Measurements from ENCODE around the gene SMARCD1.

Gene SMARCD1

DNA sequence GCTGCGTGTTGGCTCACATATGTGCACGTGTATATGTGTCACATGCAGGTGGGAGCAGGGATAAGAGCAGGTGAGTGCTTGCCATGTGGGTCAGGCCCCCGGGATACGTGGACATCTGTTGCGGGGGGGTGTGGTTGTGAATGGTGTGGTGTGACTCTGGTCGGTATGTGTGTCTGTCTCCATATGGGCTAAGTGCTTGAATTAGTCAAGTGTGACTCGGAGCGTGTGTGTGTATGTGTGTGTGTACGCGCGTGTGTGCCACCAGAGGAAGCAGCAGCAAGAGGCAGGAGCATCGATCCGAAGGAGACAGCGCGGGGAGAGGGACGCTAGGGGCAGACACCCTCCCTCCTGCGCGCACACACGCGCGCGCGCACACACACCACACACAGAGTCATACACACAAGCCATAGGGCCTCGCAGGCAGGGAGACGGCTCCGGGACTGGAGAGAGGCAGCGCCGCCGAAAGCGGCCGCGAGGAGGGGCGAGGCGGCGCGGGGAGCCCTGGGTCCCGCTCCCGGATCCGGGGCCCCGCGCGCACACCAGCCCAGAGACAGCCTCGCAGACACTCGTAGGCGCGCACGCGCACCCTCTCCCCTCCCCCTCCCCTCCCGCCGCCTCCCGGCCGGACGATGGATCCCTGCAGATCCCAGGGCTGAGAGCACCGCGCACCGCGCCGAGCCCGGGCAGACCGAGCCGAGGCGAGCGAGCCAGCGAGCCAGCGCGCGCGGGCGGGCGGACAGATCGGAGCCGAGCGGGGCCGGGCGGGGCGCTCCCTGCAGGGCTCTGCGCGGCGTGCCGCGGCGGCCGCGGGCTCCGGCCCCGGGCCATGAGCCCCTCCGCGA is 27.9 kb upstream of the SMARCD1 start, which contains the start of gene ASIC1:
ASIC1 (plus strand) TSS at position 597 of the 842 bp plus-strand sequence. CDS start 1,171 bp downstream, outside the sequence.
- peak; percentile 59 for DNase-seq

DNA sequence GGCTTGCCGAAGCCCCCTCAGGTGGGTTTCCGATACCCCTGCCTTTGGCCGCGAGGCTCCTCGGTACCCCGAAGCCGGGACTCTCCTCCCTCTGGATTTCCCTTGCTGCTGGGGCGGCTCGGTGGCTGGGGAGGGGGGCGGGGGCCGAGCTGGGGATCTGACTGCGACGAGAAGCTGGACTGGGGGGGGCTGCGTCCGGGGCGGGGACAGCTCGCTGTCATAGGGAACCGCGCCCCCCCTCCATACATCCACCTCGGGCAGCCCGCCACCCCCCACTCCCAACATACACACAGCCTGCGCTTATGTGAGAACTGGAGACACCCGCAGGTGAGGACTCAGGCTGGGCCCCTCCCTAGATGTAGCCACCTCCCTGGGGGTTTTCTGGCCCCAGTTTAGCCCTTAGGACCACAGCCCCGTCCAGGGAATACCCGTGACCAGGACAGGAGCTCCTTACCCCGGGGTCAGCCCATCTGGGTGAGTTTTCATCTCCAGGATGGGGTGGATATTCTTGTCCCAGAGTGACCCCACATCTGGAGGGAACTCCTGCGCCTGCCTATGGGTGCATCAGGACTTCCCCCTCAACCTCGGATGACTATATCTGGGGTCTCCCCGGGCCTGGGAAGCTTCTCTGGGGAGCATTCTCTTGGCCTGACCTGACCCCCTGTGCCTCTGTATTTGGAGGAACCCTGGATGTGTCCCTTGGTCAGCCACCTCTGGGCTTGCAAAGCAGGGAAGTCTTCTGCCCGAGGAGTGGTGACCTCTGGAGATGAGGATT is 27.1 kb upstream of the SMARCD1 start:
- DNase-seq, result no peak

GRCh38 chr12:50058743-50059312 is 26.3 kb upstream of the SMARCD1 start:
- DNase-seq, result no peak

- DNase-seq, result peak; percentile 56
Measured at GRCh38 chr12:50059440-50060119, 25.6 kb upstream of the SMARCD1 start.

DNA sequence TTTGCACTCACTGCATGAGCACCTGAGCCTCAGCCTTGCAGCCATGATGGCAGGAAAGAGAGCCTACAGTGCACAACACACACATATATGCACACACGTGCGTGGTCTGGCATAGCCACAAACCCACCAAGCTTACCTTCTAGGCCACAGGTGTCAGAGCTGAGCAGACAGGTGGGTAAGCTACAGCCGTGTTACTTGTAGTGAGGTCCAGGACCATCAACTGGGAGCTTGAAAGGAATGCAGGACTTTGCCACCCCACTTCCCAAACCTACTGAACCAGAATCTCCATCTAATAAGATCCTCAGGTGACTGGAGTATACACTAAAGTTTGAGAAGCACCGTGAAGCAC is 25.0 kb upstream of the SMARCD1 start:
- DNase-seq, result no peak

DNA sequence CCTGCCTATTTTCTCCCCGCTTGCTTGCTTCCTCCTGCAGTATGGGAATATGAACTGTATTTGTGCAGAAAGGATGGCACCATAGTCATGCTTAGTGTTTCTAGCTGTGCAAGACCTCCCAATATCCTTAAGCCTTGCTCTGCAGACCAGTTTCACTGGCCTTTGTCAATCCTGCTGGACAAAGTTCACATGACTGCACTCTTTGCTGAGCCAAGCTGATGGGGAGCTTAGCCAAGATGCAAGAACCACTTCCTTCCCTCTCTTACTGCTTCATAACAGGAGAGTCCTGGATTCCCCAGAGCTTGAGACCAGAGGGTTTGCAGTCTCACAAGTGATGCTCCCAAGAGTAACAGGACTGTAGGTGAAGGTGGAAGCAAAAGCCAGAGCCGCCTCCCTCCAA is 24.0 kb upstream of the SMARCD1 start:
- no peak for DNase-seq

- DNase-seq, result no peak
Measured at GRCh38 chr12:50061946-50062686, 23.0 kb upstream of the SMARCD1 start.

- DNase-seq, result no peak
Measured at GRCh38 chr12:50062728-50063460, 22.2 kb upstream of the SMARCD1 start.

DNA sequence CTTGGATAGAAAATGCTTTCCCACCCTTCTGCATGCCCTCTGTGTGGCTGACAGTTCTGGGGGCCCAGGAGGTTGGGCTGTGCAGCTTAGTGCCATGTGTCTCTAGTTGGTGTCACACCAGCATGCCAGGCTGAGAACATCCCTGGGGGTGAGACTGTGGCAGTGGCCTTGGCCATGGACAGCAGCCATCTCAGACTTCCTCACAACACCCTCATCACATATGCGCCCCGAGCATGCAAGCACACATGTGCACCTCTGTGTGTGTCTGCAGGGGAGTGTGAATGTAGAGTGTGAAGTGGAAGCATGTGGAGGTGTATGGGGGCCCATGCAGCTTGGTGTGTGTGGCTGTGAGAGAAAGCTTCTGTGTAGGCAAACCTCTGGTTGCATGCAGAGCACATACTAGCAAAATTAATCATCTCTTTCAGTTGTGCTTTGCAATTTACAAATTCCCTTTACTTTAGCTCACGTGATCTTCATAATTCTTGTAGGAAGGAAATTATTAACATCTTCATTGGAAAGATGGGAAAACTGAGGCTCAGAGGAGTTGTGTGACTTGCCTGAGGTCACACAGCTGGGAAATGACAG is 19.3 kb upstream of the SMARCD1 start:
- DNase-seq, result no peak

DNA sequence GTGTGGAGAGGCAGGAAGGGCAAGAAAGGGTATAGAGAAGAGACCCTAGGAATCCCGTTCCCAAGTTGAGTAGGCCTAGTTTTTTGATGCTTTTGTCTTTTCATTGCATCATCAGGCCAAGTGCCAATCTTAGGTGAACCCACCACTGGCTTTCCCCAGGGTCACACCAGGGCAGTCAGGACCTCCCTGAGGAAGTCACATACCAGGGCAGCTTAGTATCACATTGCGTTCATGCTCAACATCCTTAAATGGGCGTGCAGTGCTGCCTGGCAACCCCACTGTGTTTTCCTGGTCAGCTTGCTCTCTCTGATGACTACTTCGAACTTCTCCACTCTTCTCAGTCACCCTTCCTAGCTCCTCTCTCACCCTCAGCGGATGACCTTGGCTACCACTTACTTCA is 18.7 kb upstream of the SMARCD1 start:
- DNase-seq, result no peak

DNA sequence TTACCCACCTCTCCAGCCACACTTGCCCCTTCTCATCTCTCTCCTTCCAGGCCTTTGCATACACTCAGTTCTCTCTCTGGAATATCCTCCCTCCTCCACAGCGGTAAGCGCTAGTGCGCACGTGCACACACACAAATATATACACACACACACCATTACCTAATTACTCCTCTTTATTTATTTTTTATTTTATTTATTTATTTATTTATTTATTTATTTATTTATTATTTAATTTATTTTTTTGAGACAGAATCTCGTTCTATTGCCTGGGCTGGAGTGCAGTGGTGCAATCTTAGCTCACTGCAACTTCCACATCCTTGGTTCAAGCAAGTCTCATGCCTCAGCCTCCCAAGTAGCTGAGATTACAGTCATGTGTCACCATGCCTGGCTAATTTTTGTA is 16.1 kb upstream of the SMARCD1 start:
- DNase-seq, result no peak

- no peak for DNase-seq
Measured at GRCh38 chr12:50069539-50069938, 15.6 kb upstream of the SMARCD1 start.

DNA sequence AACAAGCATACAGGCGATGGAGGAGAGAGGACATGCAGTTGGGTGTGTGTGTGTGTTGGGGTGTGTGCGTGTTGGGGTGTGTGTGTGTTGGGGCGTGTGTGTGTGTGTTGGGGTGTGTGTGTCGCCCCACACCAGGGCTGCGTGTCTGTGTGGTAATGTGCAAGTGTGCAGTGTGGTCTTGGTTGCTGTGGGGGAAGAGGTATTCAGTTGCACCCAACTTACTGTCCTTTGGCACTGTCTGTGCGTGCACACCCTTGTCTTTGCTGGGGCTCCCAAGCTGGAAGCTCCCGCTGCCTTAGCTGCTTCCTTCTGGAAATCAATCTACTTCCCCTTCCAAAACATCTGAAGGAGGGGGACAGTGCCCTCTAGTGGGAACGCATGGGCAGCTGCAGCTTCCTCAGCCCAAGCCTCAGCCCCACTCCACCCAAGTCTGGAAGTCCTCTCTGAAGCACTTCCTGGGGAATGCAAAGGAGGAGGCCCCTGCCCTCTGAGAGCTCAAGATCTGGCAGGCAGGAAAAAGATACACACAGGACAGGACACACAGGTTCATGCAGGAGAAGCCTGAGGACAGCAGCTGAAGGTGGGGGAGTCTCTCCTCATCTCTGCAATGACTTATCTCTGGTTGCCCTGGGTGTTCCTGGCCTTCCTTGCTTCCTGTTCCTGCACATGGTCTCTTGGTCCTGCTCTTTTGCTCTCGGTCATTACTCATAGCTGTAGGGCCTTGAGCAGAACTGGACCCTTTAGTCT is 14.7 kb upstream of the SMARCD1 start:
- peak; percentile 62 for DNase-seq

DNA sequence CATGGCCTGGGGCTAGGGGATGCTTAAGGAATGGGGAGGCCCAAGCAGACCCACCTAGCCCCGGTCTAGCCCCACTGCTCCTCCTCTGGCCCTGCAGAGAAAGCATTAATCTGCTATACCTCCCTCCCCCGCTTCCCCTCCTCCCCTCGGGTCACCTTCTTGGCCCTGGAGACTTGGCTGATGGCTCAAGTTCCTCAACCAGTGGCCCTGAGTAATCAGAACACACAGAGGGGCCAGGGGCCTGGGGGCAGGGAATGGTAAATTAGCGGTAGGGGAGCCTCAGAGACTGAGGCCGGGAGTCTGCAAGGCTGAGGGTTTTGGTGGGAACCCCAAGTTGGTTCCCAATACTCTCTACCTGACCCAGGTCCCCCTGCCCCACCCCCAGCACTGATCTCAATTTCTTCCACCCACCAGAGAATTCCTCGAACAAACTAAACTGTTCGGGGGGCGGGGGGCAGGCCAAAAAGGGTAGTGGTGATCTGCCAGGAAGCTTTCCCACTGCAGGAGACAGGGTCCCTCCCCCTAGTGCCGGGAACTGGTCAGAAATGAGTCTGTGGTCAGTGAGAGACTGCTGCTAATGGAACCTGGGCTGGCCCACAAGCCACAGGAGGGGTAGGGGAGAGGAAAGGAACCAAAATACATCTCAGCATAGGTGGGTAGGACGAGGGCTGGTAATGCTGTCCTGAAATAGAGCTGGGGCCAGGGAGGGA is 12.8 kb upstream of the SMARCD1 start:
- DNase-seq, result no peak

GRCh38 chr12:50073206-50073605 is 11.9 kb upstream of the SMARCD1 start:
- no peak for DNase-seq

GRCh38 chr12:50073712-50074111 is 11.4 kb upstream of the SMARCD1 start:
- DNase-seq, result no peak

DNA sequence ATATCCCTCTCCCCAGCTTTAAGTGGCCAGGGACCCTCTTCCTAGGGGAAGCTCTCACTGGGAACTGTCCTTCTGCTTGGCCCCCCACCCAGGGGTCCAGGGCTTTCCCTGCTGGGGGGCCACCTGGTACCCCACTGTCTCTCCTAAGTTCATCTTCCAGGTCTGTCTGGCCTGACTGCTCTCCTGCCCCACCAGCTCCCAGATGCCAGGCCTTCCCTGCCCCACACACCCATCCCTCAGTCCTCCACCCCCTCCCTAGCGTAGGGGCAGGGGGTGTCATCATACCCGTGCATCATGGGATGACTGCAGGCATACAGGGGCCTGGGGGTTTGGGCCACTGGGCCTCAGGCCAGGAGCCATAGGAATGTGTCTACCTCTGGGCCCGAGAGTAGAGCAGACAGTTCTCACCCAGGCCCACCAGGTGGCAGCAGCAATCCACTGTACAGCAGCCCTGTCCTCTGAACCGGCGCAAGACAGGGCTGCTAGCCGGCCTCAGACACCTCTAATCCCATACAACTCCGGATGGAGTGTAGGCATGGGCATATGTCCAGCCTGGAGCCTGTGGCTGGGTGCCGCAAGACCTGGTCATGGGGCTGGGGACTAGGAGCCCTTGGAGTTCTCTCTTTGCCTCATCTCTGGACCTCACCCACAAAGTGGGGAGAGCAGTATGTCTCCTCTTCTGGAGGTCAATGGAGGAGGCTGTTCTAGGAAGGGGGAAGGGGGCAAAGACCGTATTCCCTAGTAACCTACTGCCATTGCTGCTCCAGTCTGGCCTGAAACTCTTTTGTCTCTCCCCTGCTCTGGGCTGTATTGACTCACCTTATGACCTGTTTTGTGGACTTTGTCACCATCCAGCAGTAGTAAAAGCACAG is 10.0 kb upstream of the SMARCD1 start:
- peak; percentile 83 for DNase-seq

GRCh38 chr12:50075808-50076170 is 9.4 kb upstream of the SMARCD1 start:
- DNase-seq, result no peak

DNA sequence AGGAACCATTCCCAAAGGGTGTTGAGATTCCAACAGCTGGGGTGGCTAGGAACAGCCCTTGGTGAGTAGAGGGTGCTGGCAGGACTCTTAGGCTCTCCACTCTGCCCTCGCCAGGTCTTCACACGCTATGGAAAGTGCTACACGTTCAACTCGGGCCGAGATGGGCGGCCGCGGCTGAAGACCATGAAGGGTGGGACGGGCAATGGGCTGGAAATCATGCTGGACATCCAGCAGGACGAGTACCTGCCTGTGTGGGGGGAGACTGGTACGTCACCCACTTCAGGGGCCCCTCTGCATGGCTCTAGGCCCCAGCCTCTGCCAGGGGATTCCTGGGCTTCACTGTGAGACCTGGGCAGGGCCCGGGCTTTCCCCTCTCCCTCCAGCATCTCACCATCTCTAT is 8.0 kb upstream of the SMARCD1 start:
- no peak for DNase-seq
